Measurements from ENCODE around the gene VPS25. TPM values are rescaled to one million over a fixed set of nuclear protein-coding genes. Genes with fewer than 3 reads are reported as not detected.

The VPS25 gene
- polyA plus RNA-seq, 1 donor from 2014 or later, result 133 TPM

DNA sequence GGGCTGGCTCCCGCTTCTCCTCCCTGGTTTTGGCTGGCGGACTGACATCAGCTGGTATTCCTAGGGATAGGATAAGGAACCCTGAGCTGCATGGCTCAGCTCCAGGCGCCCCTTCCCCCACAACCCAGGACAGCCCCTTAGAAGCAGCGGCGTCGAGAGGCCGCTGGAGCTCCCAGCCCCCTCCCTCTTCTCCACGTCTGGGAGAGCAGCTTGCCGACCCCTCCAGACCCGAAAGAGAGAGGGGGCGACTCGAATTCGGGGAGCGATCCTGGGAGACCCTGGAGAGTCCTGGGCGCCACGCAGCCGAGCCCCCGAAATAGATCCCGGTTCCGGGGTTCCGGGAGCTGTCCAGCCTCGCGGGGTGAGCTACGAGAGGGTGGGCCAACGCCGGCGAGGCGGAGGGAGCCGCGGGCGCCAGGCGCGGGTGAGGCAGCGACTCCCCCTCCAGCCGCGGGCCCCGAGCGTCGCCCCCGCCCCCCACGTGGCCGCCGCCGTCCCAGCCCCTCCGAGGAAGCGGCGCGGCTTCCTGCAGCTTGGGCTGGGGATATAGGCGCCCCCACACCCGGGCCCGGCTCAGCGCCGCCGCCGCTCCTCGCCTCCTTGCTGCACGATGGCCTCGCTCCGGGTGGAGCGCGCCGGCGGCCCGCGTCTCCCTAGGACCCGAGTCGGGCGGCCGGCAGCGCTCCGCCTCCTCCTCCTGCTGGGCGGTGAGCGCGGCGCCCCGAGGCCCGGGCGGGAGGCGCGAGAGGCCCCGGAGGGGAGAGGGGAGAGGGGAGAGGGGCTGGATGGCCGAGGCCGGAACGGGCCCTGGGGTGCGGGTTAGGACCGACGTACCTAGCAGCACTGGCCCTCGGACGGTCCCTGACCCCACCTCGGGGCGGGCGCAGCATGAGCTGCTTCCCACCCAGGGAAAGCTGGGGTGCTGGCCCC is 12.3 kb upstream of the VPS25 start, which contains the start of gene RAMP2:
TSS of gene RAMP2 (plus strand) at position 576 of the 930 bp plus-strand sequence. CDS start at position 611, 35 bp downstream.
- H3K36me3 ChIP-seq (ENCODE audit: insufficient read depth, low read length), result no peaks in the 10 kb centered on the region
- H3K4me3 ChIP-seq (ENCODE audit: low read length), result peak within 1 kb of the TSS; percentile 61
- no peak within 1 kb of the TSS for H3K27ac ChIP-seq (ENCODE audit: low read length)
- peak; percentile 46 for TF ChIP-seq MXI1 (conservative IDR thresholded peaks at IDR 0.05; ENCODE audit: poor library complexity, severe bottlenecking)
- TF ChIP-seq SMC3 (conservative IDR thresholded peaks at IDR 0.05; ENCODE audit: poor library complexity), result no peak
- TF ChIP-seq REST (IDR thresholded peaks at IDR 0.05; ENCODE audit: borderline replicate concordance), result peak; percentile 41
- TF ChIP-seq, protein P1, sequence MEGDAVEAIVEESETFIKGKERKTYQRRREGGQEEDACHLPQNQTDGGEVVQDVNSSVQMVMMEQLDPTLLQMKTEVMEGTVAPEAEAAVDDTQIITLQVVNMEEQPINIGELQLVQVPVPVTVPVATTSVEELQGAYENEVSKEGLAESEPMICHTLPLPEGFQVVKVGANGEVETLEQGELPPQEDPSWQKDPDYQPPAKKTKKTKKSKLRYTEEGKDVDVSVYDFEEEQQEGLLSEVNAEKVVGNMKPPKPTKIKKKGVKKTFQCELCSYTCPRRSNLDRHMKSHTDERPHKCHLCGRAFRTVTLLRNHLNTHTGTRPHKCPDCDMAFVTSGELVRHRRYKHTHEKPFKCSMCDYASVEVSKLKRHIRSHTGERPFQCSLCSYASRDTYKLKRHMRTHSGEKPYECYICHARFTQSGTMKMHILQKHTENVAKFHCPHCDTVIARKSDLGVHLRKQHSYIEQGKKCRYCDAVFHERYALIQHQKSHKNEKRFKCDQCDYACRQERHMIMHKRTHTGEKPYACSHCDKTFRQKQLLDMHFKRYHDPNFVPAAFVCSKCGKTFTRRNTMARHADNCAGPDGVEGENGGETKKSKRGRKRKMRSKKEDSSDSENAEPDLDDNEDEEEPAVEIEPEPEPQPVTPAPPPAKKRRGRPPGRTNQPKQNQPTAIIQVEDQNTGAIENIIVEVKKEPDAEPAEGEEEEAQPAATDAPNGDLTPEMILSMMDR (IDR thresholded peaks at IDR 0.05; ENCODE audit: poor library complexity, severe bottlenecking), result no peak
- no peaks in the 10 kb centered on the region for H3K79me2 ChIP-seq (replicated peaks; ENCODE audit: insufficient read depth, low read length)
- no peaks in the 10 kb centered on the region for H3K9me2 ChIP-seq (ENCODE audit: insufficient read depth, low read length)
- peak within 1 kb of the TSS; percentile 21 for H2AFZ ChIP-seq (ENCODE audit: low read depth, low read length)
- no peaks in the 10 kb centered on the region for H3K9me3 ChIP-seq (ENCODE audit: low read length)
- H4K20me1 ChIP-seq (ENCODE audit: insufficient read depth), result no peaks in the 10 kb centered on the region
- H3K27me3 ChIP-seq (ENCODE audit: insufficient read depth, low read depth, low read length), result peaks cover 29% of the 10 kb centered on the region
- H3K4me2 ChIP-seq (ENCODE audit: low read length), result no peak within 1 kb of the TSS
- H3F3A ChIP-seq (ENCODE audit: insufficient read depth, low read length, poor library complexity, severe bottlenecking), result no peaks in the 10 kb centered on the region
- H3K9ac ChIP-seq (ENCODE audit: low read length), result peak within 1 kb of the TSS; percentile 49

DNA sequence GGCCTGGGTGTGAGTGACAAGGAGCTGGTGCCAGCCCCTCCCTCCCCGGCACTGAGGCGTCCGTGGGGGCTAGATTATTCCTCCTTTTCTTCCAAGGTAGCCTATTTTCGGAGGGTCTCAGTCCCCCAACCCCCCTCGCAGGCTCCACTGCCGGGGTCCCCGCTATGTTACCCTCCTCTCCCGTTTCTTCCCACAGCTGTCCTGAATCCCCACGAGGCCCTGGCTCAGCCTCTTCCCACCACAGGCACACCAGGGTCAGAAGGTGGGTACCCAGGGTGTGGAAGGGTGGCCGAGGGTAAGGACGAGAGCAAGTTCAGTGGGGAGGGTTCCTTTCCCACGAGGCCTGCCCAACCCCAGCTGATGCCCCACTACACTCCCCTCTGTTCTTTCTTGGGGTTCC is 11.6 kb upstream of the VPS25 start:
- Histone ChIP-seq H3K27ac (ENCODE audit: low read length) (no peak overlapping the region), H3K27me3 (ENCODE audit: insufficient read depth, low read depth, low read length) (peaks cover 29% of the 10 kb centered on the region), H3K9ac (ENCODE audit: low read length) (peak overlapping the region; percentile 49), H3K79me2 (replicated peaks; ENCODE audit: insufficient read depth, low read length) (no peaks in the 10 kb centered on the region), H3K9me2 (ENCODE audit: insufficient read depth, low read length) (no peaks in the 10 kb centered on the region), H3K4me2 (ENCODE audit: low read length) (no peak overlapping the region), H3K4me3 (ENCODE audit: low read length) (peak overlapping the region; percentile 61), H3F3A (ENCODE audit: insufficient read depth, low read length, poor library complexity, severe bottlenecking) (no peaks in the 10 kb centered on the region), H4K20me1 (ENCODE audit: insufficient read depth) (no peaks in the 10 kb centered on the region), H3K36me3 (ENCODE audit: insufficient read depth, low read length) (no peaks in the 10 kb centered on the region), H2AFZ (ENCODE audit: low read depth, low read length) (no peak overlapping the region), H3K9me3 (ENCODE audit: low read length) (no peaks in the 10 kb centered on the region)
- TF ChIP-seq RAD21 (conservative IDR thresholded peaks at IDR 0.05) (no peak), MXI1 (conservative IDR thresholded peaks at IDR 0.05; ENCODE audit: poor library complexity, severe bottlenecking) (no peak), POLR2AphosphoS5 (IDR thresholded peaks at IDR 0.05) (no peak), EZH2 (IDR thresholded peaks at IDR 0.05; ENCODE audit: borderline replicate concordance, insufficient read depth, low read length, poor library complexity, severe bottlenecking) (no peak), EP300 (conservative IDR thresholded peaks at IDR 0.05; ENCODE audit: poor library complexity, severe bottlenecking) (no peak), SMC3 (conservative IDR thresholded peaks at IDR 0.05; ENCODE audit: poor library complexity) (no peak), REST (IDR thresholded peaks at IDR 0.05; ENCODE audit: borderline replicate concordance) (no peak), TAF1 (IDR thresholded peaks at IDR 0.05; ENCODE audit: low read depth) (no peak)
- TF ChIP-seq, protein P1 (IDR thresholded peaks at IDR 0.05; ENCODE audit: poor library complexity, severe bottlenecking), result no peak
